Stomach (tissue), 4 donors: ENCODE measurements around the gene GABRA5.

Experiments used
- EP300 ChIP-seq: sonication (generic); formaldehyde crosslinking; IDR thresholded peaks from one replicate; pipeline ENCODE4 v1.6.1; 2017; ENCODE audit warnings: antibody characterized with exemption
- POLR2A ChIP-seq, 4 donors: fragments of 450-650 bp; IDR thresholded peaks; one replicate each; pipeline ENCODE4 v1.6.1; 2016; ENCODE audit warnings: antibody characterized with exemption in 4 of 4, control low read depth in 2 of 4, mild to moderate bottlenecking in 1 of 4, moderate library complexity in 1 of 4
- POLR2AphosphoS5 ChIP-seq, 3 donors: sonication (generic); formaldehyde crosslinking; IDR thresholded peaks; one replicate each; pipeline ENCODE4 v1.6.1; 2016; ENCODE audit warnings: antibody characterized with exemption in 3 of 3
- TF ChIP-seq, protein P1 (sequence below), 7 experiments: fragments of 450-650 bp in 4 of 7; fragments of 200-600 bp in 3 of 7; sonication (generic) in 3 of 7; IDR thresholded peaks; one replicate each; pipeline ENCODE4 v1.5.1; 2016 to 2019; ENCODE audit warnings: antibody characterized with exemption in 7 of 7, control low read depth in 2 of 7, mild to moderate bottlenecking in 1 of 7

DNA sequence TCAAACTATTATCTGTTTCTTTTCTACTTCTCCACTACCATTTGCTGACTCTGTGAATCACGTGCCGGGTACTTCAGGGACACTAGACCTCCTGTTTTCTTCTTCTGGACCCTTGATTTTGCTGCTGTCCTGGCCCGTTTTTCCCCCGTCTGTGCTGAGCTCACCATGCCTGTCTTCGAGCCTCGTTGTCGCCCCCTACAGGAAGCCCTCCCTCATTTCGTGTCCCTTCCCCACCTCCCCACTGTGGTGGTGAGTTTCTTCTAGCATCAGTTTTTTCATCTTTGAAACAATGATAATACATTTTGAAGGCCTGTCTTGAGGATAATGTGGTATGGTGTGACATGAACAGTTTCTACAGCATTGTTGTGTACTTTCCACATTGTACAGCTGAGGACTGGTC, 117.0 kb downstream of the GABRA5 start:
- TF ChIP-seq, protein P1, sequence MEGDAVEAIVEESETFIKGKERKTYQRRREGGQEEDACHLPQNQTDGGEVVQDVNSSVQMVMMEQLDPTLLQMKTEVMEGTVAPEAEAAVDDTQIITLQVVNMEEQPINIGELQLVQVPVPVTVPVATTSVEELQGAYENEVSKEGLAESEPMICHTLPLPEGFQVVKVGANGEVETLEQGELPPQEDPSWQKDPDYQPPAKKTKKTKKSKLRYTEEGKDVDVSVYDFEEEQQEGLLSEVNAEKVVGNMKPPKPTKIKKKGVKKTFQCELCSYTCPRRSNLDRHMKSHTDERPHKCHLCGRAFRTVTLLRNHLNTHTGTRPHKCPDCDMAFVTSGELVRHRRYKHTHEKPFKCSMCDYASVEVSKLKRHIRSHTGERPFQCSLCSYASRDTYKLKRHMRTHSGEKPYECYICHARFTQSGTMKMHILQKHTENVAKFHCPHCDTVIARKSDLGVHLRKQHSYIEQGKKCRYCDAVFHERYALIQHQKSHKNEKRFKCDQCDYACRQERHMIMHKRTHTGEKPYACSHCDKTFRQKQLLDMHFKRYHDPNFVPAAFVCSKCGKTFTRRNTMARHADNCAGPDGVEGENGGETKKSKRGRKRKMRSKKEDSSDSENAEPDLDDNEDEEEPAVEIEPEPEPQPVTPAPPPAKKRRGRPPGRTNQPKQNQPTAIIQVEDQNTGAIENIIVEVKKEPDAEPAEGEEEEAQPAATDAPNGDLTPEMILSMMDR (IDR thresholded peaks at IDR 0.05) = no peak
- TF ChIP-seq POLR2AphosphoS5 (IDR thresholded peaks at IDR 0.05) (no peak), POLR2A (IDR thresholded peaks at IDR 0.05) (no peak), EP300 (no peak)
